ENCODE results near the gene MCTP1.
"Not testable (repeated sequence)": the region's sequence is repeated elsewhere in the genome, so short reads cannot be mapped to it uniquely, and the experiment has no call there.

MCTP1 gene

DNA sequence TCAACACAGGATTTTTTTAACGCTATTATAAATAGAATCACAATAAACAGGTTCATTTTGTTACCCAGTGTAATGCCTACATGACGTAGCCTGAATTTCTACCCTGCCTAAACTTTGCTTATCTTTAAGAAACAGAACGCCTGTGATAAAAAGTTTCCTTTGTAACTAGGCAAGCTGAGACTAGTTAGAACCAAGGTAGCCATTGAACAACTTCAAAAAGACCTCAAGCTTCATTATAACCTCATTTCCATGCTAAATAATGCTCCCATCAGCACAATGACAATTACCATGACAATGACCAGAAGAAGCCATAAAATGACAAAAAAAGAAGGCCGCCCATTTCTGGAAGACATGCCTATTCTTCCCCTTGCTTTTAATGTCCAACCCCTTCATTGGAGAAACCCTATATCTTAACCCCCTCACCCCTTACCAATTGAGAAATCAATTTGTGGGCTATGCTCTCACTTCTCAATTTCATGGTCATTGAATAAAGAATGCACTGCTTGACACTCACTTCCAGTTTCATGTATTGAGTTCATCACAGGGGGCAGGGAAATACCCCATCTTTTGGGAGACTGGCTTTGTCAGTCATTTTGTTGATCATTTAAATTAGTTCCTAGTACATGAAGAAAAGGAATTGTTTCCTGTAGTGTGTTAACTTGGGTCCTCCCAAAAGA is 276.8 kb downstream of the MCTP1 start:
- H3K27ac ChIP-seq (replicated peaks), result no peak overlapping the region
- no peak overlapping the region for H3K4me3 ChIP-seq (replicated peaks; ENCODE audit: insufficient read depth, low read length)
- no peak for DNase-seq (ENCODE audit: low read depth in 1 of 2, low spot score in 1 of 2)
- TF ChIP-seq, protein P1, sequence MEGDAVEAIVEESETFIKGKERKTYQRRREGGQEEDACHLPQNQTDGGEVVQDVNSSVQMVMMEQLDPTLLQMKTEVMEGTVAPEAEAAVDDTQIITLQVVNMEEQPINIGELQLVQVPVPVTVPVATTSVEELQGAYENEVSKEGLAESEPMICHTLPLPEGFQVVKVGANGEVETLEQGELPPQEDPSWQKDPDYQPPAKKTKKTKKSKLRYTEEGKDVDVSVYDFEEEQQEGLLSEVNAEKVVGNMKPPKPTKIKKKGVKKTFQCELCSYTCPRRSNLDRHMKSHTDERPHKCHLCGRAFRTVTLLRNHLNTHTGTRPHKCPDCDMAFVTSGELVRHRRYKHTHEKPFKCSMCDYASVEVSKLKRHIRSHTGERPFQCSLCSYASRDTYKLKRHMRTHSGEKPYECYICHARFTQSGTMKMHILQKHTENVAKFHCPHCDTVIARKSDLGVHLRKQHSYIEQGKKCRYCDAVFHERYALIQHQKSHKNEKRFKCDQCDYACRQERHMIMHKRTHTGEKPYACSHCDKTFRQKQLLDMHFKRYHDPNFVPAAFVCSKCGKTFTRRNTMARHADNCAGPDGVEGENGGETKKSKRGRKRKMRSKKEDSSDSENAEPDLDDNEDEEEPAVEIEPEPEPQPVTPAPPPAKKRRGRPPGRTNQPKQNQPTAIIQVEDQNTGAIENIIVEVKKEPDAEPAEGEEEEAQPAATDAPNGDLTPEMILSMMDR (IDR thresholded peaks at IDR 0.05; ENCODE audit: insufficient read depth, low read length), result no peak
- no peak for TF ChIP-seq POLR2AphosphoS5 (IDR thresholded peaks at IDR 0.05; ENCODE audit: low read depth)
- TF ChIP-seq, protein P2, sequence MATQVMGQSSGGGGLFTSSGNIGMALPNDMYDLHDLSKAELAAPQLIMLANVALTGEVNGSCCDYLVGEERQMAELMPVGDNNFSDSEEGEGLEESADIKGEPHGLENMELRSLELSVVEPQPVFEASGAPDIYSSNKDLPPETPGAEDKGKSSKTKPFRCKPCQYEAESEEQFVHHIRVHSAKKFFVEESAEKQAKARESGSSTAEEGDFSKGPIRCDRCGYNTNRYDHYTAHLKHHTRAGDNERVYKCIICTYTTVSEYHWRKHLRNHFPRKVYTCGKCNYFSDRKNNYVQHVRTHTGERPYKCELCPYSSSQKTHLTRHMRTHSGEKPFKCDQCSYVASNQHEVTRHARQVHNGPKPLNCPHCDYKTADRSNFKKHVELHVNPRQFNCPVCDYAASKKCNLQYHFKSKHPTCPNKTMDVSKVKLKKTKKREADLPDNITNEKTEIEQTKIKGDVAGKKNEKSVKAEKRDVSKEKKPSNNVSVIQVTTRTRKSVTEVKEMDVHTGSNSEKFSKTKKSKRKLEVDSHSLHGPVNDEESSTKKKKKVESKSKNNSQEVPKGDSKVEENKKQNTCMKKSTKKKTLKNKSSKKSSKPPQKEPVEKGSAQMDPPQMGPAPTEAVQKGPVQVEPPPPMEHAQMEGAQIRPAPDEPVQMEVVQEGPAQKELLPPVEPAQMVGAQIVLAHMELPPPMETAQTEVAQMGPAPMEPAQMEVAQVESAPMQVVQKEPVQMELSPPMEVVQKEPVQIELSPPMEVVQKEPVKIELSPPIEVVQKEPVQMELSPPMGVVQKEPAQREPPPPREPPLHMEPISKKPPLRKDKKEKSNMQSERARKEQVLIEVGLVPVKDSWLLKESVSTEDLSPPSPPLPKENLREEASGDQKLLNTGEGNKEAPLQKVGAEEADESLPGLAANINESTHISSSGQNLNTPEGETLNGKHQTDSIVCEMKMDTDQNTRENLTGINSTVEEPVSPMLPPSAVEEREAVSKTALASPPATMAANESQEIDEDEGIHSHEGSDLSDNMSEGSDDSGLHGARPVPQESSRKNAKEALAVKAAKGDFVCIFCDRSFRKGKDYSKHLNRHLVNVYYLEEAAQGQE (IDR thresholded peaks at IDR 0.05; ENCODE audit: insufficient replicate concordance, low read depth), result no peak
- TF ChIP-seq GABPA (IDR thresholded peaks at IDR 0.05; ENCODE audit: low read depth), result no peak
- TF ChIP-seq SPI1 (IDR thresholded peaks at IDR 0.05; ENCODE audit: borderline replicate concordance, low read depth), result no peak
- H3K27me3 ChIP-seq (ENCODE audit: insufficient read depth, poor library complexity, severe bottlenecking), result no peaks in the 10 kb centered on the region

DNA sequence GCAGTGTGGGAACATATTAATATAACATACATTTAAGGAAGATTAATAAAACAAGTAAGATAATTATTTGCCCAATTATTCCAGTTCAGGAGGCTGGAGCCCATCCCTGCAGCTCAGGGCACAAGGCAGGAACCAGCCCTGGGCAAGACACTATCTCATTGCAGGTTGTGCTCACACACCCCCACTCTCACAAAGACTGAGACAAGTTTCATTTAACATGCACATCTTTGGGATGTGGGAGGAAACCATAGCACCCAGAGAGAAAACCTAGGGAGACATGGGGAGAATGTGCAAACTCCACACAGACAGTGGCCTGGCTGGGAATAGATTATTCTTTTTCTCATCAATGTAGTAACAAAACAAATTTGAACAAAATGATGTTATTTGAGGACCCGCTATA is 279.1 kb downstream of the MCTP1 start:
- no peak overlapping the region for H3K27ac ChIP-seq (replicated peaks)
- H3K27me3 ChIP-seq (ENCODE audit: insufficient read depth, poor library complexity, severe bottlenecking), result no peaks in the 10 kb centered on the region
- H3K4me3 ChIP-seq (replicated peaks; ENCODE audit: insufficient read depth, low read length), result no peak overlapping the region
- no peak for DNase-seq (ENCODE audit: low read depth in 1 of 2, low spot score in 1 of 2)
- TF ChIP-seq POLR2AphosphoS5 (IDR thresholded peaks at IDR 0.05; ENCODE audit: low read depth), result no peak
- no peak for TF ChIP-seq SPI1 (IDR thresholded peaks at IDR 0.05; ENCODE audit: borderline replicate concordance, low read depth)
- TF ChIP-seq, protein P1 (IDR thresholded peaks at IDR 0.05; ENCODE audit: insufficient read depth, low read length), result no peak
- TF ChIP-seq, protein P2 (IDR thresholded peaks at IDR 0.05; ENCODE audit: insufficient replicate concordance, low read depth), result no peak
- no peak for TF ChIP-seq GABPA (IDR thresholded peaks at IDR 0.05; ENCODE audit: low read depth)

DNA sequence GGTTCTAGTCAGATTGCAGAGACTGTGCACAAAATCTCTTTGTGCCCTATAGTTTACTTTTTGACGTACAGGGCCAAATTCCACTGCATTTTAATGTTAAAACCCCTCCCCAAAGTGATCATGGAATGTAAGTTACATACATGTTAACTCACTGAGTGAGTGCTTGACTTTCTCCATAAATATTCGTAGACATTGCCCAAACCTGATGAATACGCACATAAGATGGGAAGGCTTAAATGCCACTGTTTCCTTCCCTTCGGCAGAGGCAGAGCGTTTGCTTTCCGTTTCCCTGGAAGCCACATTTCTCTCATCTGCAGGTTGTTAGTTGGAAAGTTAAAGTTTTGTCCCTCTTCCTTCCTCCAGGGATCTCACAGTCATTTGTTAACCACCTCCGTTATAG is 286.2 kb downstream of the MCTP1 start:
- TF ChIP-seq SPI1 (IDR thresholded peaks at IDR 0.05; ENCODE audit: borderline replicate concordance, low read depth), result no peak
- no peak for TF ChIP-seq POLR2AphosphoS5 (IDR thresholded peaks at IDR 0.05; ENCODE audit: low read depth)
- TF ChIP-seq, protein P2 (IDR thresholded peaks at IDR 0.05; ENCODE audit: insufficient replicate concordance, low read depth), result no peak
- TF ChIP-seq GABPA (IDR thresholded peaks at IDR 0.05; ENCODE audit: low read depth), result no peak
- TF ChIP-seq, protein P1 (IDR thresholded peaks at IDR 0.05; ENCODE audit: insufficient read depth, low read length), result no peak
- DNase-seq (ENCODE audit: low read depth in 1 of 2, low spot score in 1 of 2), result no peak
- no peaks in the 10 kb centered on the region for H3K27me3 ChIP-seq (ENCODE audit: insufficient read depth, poor library complexity, severe bottlenecking)
- H3K4me3 ChIP-seq (replicated peaks; ENCODE audit: insufficient read depth, low read length), result no peak overlapping the region
- no peak overlapping the region for H3K27ac ChIP-seq (replicated peaks)

DNA sequence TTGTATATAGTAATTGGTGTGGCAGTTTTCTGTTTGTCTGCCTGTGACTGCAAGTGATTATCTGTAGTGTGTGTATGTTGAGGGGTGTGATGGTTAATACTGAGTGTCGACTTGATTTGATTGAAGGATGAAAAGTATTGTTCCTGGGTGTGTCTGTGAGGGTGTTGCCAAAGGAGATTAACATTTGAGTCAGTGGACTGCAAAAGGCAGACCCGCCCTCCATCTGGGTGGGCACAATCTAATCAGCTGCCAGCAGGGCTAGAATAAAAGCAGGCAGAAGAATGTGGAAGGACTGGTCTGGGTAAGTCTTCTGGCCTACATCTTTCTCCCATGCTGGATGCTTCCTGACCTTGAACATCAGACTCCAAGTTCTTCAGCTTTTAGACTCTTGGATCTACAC is 290.4 kb downstream of the MCTP1 start:
- not testable (repeated sequence) for DNase-seq (ENCODE audit: low read depth in 1 of 2, low spot score in 1 of 2); H3K4me3 ChIP-seq (replicated peaks; ENCODE audit: insufficient read depth, low read length); H3K27ac ChIP-seq (replicated peaks); H3K27me3 ChIP-seq (ENCODE audit: insufficient read depth, poor library complexity, severe bottlenecking)
